ENCODE data around the gene ZNF385B.

- TF ChIP-seq CTCF (IDR thresholded peaks at IDR 0.05) (no peak), EP300 (IDR thresholded peaks at IDR 0.05) (no peak), POLR2AphosphoS5 (IDR thresholded peaks at IDR 0.05) (no peak), POLR2A (IDR thresholded peaks at IDR 0.05; ENCODE audit: low read depth) (no peak)
Measured at GRCh38 chr2:179645047-179645446, 216.4 kb downstream of the ZNF385B start.

Measured in esophagus muscularis mucosa (tissue), 4 donors.